Activated T-cell treated with anti-CD3 and anti-CD28 coated beads for 1 hour (primary cell): ENCODE data around the gene LRRC61.
A peak's percentile ranks its signal among the peaks of the same experiment; 100 is the strongest.

Source experiments
- DNase-seq: peaks from one replicate; pipeline ENCODE4 v3.0.0-alpha.2; 2020; ENCODE audit warnings: low read depth

Gene LRRC61

GRCh38 chr7:150357270-150357669 is 34.1 kb downstream of the LRRC61 start:
- peak; percentile 65 for DNase-seq

- no peak for DNase-seq
Measured at GRCh38 chr7:150357771-150358427, 34.7 kb downstream of the LRRC61 start.

- no peak for DNase-seq
Measured at GRCh38 chr7:150358433-150358832, 35.3 kb downstream of the LRRC61 start.

GRCh38 chr7:150358988-150359621 is 36.0 kb downstream of the LRRC61 start:
- no peak for DNase-seq

GRCh38 chr7:150359622-150360362 is 36.6 kb downstream of the LRRC61 start:
- DNase-seq, result no peak

- DNase-seq, result no peak
Measured at GRCh38 chr7:150360363-150361058, 37.4 kb downstream of the LRRC61 start.

- DNase-seq, result no peak
Measured at GRCh38 chr7:150361402-150361801, 38.2 kb downstream of the LRRC61 start.

- DNase-seq, result no peak
Measured at GRCh38 chr7:150361807-150362621, 38.9 kb downstream of the LRRC61 start.

- DNase-seq, result no peak
Measured at GRCh38 chr7:150363370-150363769, 40.2 kb downstream of the LRRC61 start.

GRCh38 chr7:150363872-150364271 is 40.7 kb downstream of the LRRC61 start:
- no peak for DNase-seq

- DNase-seq, result no peak
Measured at GRCh38 chr7:150365194-150365593, 42.0 kb downstream of the LRRC61 start.

GRCh38 chr7:150365673-150366398 is 42.7 kb downstream of the LRRC61 start:
- DNase-seq, result no peak

GRCh38 chr7:150367677-150368095 is 44.5 kb downstream of the LRRC61 start:
- DNase-seq, result no peak

GRCh38 chr7:150368096-150368883 is 45.1 kb downstream of the LRRC61 start, which contains the start of gene REPIN1:
TSS of gene REPIN1 (plus strand) at chr7:150368822. CDS start at chr7:150369712, 890 bp downstream.
- DNase-seq, result peak; percentile 69

GRCh38 chr7:150368884-150369747 is 46.0 kb downstream of the LRRC61 start:
- peak; percentile 55 for DNase-seq

- DNase-seq, result no peak
Measured at GRCh38 chr7:150369748-150370501, 46.8 kb downstream of the LRRC61 start.

GRCh38 chr7:150370612-150371071 is 47.5 kb downstream of the LRRC61 start:
- DNase-seq, result no peak
